GM23338 (cell line): ENCODE data around the gene ZNF324B. TPM values are rescaled to one million over a fixed set of nuclear protein-coding genes. Genes with fewer than 3 reads are reported as not detected.

Experiments used
- ATAC-seq: fragments of 200-7000 bp; cut with Tn5 transposase; 3 replicates; pipeline ENCODE4 v1.9.1; 2020
- DNase-seq: peaks from one replicate; pipeline ENCODE4 v3.0.0-alpha.2; 2015; ENCODE audit warnings: low spot score
- H2AFZ ChIP-seq: fragments of 200-600 bp; sonication (generic); 2 replicates; pipeline ENCODE4 v1.8.0; 2016; ENCODE audit warnings: antibody characterized with exemption, mild to moderate bottlenecking, moderate library complexity
- H3F3A ChIP-seq: fragments of 200-600 bp; sonication (generic); replicated peaks from 2 replicates; pipeline ENCODE4 v1.8.0; 2017; ENCODE audit warnings: antibody characterized with exemption, mixed run types, low read depth
- H3K27ac ChIP-seq: fragments of 200-600 bp; sonication (generic); 2 replicates; pipeline ENCODE4 v1.6.1; 2016; ENCODE audit warnings: low read depth
- H3K27me3 ChIP-seq: fragments of 200-600 bp; sonication (generic); 2 replicates; pipeline ENCODE4 v1.8.0; 2016; ENCODE audit warnings: mild to moderate bottlenecking, mixed run types, moderate library complexity; ENCODE audit not compliant: insufficient read depth
- H3K36me3 ChIP-seq: fragments of 200-600 bp; sonication (generic); 2 replicates; pipeline ENCODE4 v1.8.0; 2016; ENCODE audit warnings: mild to moderate bottlenecking; ENCODE audit not compliant: insufficient read depth
- H3K4me1 ChIP-seq: fragments of 200-600 bp; sonication (generic); 2 replicates; pipeline ENCODE4 v1.8.0; 2016; ENCODE audit warnings: mild to moderate bottlenecking, moderate library complexity; ENCODE audit not compliant: insufficient read depth
- H3K4me2 ChIP-seq: fragments of 200-600 bp; sonication (generic); 2 replicates; pipeline ENCODE4 v1.7.1; 2017; ENCODE audit warnings: mixed run types
- H3K4me3 ChIP-seq: fragments of 200-600 bp; sonication (generic); 2 replicates; pipeline ENCODE4 v1.6.1; 2016; ENCODE audit warnings: mixed run types
- H3K79me2 ChIP-seq: fragments of 200-600 bp; sonication (generic); replicated peaks from 2 replicates; pipeline ENCODE4 v1.8.0; 2017; ENCODE audit warnings: mild to moderate bottlenecking; ENCODE audit not compliant: insufficient read depth
- H3K9me2 ChIP-seq: fragments of 200-600 bp; sonication (generic); 2 replicates; pipeline ENCODE4 v1.8.0; 2017; ENCODE audit not compliant: insufficient read depth
- H4K20me1 ChIP-seq: fragments of 200-600 bp; sonication (generic); replicated peaks from 2 replicates; pipeline ENCODE4 v1.8.0; 2017; ENCODE audit warnings: mild to moderate bottlenecking; ENCODE audit not compliant: insufficient read depth
- H3K27ac Mint-ChIP-seq: 2 replicates; pipeline ENCODE4 v1.8.0; 2020; ENCODE audit warnings: inconsistent platforms, mild to moderate bottlenecking, moderate library complexity, mixed read lengths
- H3K27me3 Mint-ChIP-seq: 3 replicates; pipeline ENCODE4 v1.8.0; 2022; ENCODE audit warnings: low read depth, mild to moderate bottlenecking, moderate library complexity, mixed read lengths, inconsistent platforms; ENCODE audit not compliant: insufficient read depth, poor library complexity
- H3K36me3 Mint-ChIP-seq: 3 replicates; pipeline ENCODE4 v1.8.0; 2021; ENCODE audit warnings: low read depth, mild to moderate bottlenecking, inconsistent platforms, moderate library complexity, mixed read lengths
- H3K4me1 Mint-ChIP-seq: 3 replicates; pipeline ENCODE4 v1.8.0; 2020; ENCODE audit warnings: mild to moderate bottlenecking, inconsistent platforms, mixed read lengths
- H3K4me3 Mint-ChIP-seq: 3 replicates; pipeline ENCODE4 v1.8.0; 2021; ENCODE audit warnings: moderate library complexity, mild to moderate bottlenecking, inconsistent platforms, mixed read lengths
- H3K9me3 Mint-ChIP-seq: 3 replicates; pipeline ENCODE4 v1.8.0; 2020; ENCODE audit warnings: moderate library complexity, mild to moderate bottlenecking, inconsistent platforms, mixed read lengths
- CTCF ChIP-seq, 2 experiments: fragments of 200-600 bp in 1 of 2; sonication (generic) in 1 of 2; conservative IDR thresholded peaks; 2 replicates each; pipeline versions ENCODE4 v1.5.1 to v1.6.1; 2016 to 2017; ENCODE audit warnings: antibody characterized with exemption in 2 of 2, low read depth in 2 of 2, mild to moderate bottlenecking in 2 of 2, moderate library complexity in 1 of 2
- ETS1 ChIP-seq: IDR thresholded peaks from 2 replicates; pipeline ENCODE4 v1.6.1; 2016; ENCODE audit warnings: antibody characterized with exemption
- EZH2 ChIP-seq: fragments of 200-600 bp; sonication (generic); IDR thresholded peaks from one replicate; pipeline ENCODE4 v1.8.0; 2017; ENCODE audit warnings: antibody characterized with exemption, mild to moderate bottlenecking, low read depth; ENCODE audit not compliant: unreplicated experiment
- EZH2phosphoT487 ChIP-seq: fragments of 200-600 bp; sonication (generic); IDR thresholded peaks from one replicate; pipeline ENCODE4 v1.8.1; 2018; ENCODE audit warnings: antibody characterized with exemption; ENCODE audit not compliant: unreplicated experiment
- JUNB ChIP-seq: IDR thresholded peaks from one replicate; pipeline ENCODE4 v1.6.1; 2016; ENCODE audit warnings: antibody characterized with exemption; ENCODE audit not compliant: unreplicated experiment
- POLR2AphosphoS5 ChIP-seq: IDR thresholded peaks from 2 replicates; pipeline ENCODE4 v1.6.1; 2016; ENCODE audit warnings: antibody characterized with exemption, low read depth
- REST ChIP-seq: IDR thresholded peaks from one replicate; pipeline ENCODE4 v1.6.1; 2018; ENCODE audit warnings: antibody characterized with exemption; ENCODE audit not compliant: unreplicated experiment
- STAT1 ChIP-seq: IDR thresholded peaks from one replicate; pipeline ENCODE4 v1.6.1; 2016; ENCODE audit warnings: antibody characterized with exemption; ENCODE audit not compliant: unreplicated experiment
- ZNF114 ChIP-seq: fragments of 250-450 bp; sonication (Bioruptor Pico); IDR thresholded peaks from 2 replicates; pipeline ENCODE4 v1.5.0; 2020; ENCODE audit warnings: mild to moderate bottlenecking, moderate library complexity
- polyA plus RNA-seq: library from polyadenylated mRNA; unstranded; fragments of >200 nt; fragmentation: Nextera tagmentation; extraction: Ambion mirVana; gene quantifications from 2 replicates; pipeline ENCODE4 v1.2.1, GENCODE V29; 2016
- total RNA-seq: library from RNA; depleted of rRNA; stranded (reverse); fragments of >200 nt; shearing (Covaris generic); gene quantifications from 2 replicates; pipeline ENCODE4 v1.2.3, GENCODE V29; 2014

Gene ZNF324B
- total and polyA plus RNA-seq, 2 experiments from 2014 or later: 0.50 to 4.7 TPM

- DNase-seq (peak; percentile 52), ATAC-seq (peak; percentile 4; the same call in 2 of the 3 replicates)
- no peak overlapping the region for H3K27ac ChIP-seq
Observed at GRCh38 chr19:58406818-58407657, 44.4 kb upstream of the ZNF324B start.

DNA sequence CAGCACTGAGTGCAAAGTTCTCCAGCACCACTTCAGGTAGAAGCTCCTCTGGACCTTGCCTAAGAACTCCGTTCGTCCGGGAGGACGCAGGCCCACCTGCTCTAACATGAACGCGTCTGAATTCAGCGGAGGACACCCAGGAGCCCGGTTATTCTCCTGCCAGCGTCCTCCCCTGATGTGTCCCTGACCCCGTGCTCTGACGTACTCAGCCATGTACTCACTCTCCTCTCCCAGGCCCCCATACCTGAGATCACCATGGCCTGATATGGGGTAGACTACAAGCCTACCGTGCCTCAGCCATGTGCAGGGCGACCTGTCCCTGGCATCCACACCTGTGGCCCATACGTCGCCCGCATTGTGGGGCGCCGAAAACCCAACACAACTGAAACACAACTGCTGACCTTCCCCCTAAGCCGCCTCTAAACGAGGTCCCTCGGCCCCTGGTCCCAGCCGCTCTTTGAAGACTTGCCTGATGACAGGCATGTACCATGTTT is 43.7 kb upstream of the ZNF324B start:
- Mint-ChIP-seq H3K4me3 (peak overlapping the region; percentile 94), H3K36me3 (peaks cover 12% of the 10 kb centered on the region), H3K27ac (peak overlapping the region; percentile 38), H3K27me3 (peaks cover 15% of the 10 kb centered on the region), H3K9me3 (peaks cover 13% of the 10 kb centered on the region), H3K4me1 (peaks cover 17% of the 10 kb centered on the region)
- peak overlapping the region; percentile 98 for H3K4me2 ChIP-seq
- ATAC-seq (peak; percentile 17), DNase-seq (peak; percentile 29)
- H3F3A ChIP-seq: peaks cover 6% of the 10 kb centered on the region; the same call in 1 of the 2 replicates
- 0 out of 2 replicates have a peak, but pooled peaks cover 7% of the 10 kb centered on the region for H3K27me3 ChIP-seq
- no peaks in the 10 kb centered on the region for H3K4me1 ChIP-seq
- H3K79me2 ChIP-seq: no peaks in the 10 kb centered on the region
- H3K9me2 ChIP-seq: 0 out of 2 replicates have a peak, but pooled peaks cover 5% of the 10 kb centered on the region
- peak overlapping the region; percentile 96; the same call in 1 of the 2 replicates for H2AFZ ChIP-seq
- no peak for TF ChIP-seq CTCF (conservative IDR thresholded peaks at IDR 0.05; ENCODE audit: low read depth in 2 of 2)
- no peak for TF ChIP-seq REST
- TF ChIP-seq STAT1: no peak
- H3K36me3 ChIP-seq: no peaks in the 10 kb centered on the region
- no peaks in the 10 kb centered on the region for H4K20me1 ChIP-seq
- H3K4me3 ChIP-seq: peak overlapping the region; percentile 94
- peak overlapping the region; percentile 50; the same call in 1 of the 2 replicates for H3K27ac ChIP-seq

More at GRCh38 chr19:58406818-58407657, 44.4 kb upstream of the ZNF324B start:
- Mint-ChIP-seq H3K4me1 (peaks cover 17% of the 10 kb centered on the region), H3K36me3 (peaks cover 12% of the 10 kb centered on the region), H3K9me3 (peaks cover 13% of the 10 kb centered on the region), H3K27me3 (peaks cover 15% of the 10 kb centered on the region), H3K4me3 (peak overlapping the region; percentile 94), H3K27ac (peak overlapping the region; percentile 38; the same call in 1 of the 2 replicates)
- Histone ChIP-seq H3K9me2 (0 out of 2 replicates have a peak, but pooled peaks cover 5% of the 10 kb centered on the region), H3K36me3 (no peaks in the 10 kb centered on the region), H4K20me1 (no peaks in the 10 kb centered on the region), H3K27me3 (0 out of 2 replicates have a peak, but pooled peaks cover 7% of the 10 kb centered on the region), H3K79me2 (no peaks in the 10 kb centered on the region), H3K4me1 (no peaks in the 10 kb centered on the region), H3K4me3 (peak overlapping the region; percentile 94), H3F3A (peaks cover 8% of the 10 kb centered on the region; the same call in 1 of the 2 replicates), H3K4me2 (peak overlapping the region; percentile 98), H2AFZ (no peak overlapping the region)
- TF ChIP-seq ETS1 (no peak), EZH2 (no peak), ZNF114 (CRISPR knock-in tag) (no peak), CTCF (conservative IDR thresholded peaks at IDR 0.05; ENCODE audit: low read depth in 2 of 2) (peak; percentile 44 to 46), JUNB (no peak), POLR2AphosphoS5 (no peak), EZH2phosphoT487 (no peak)
